WTC11 (cell line): Measurements from ENCODE around the gene CYP4A22.

ENCODE experiments used
- CTCF ChIP-seq: fragments of 200-600 bp; IDR thresholded peaks from 2 replicates; pipeline ENCODE4 v1.8.0; 2022; ENCODE audit warnings: antibody characterized with exemption
- E2F4 ChIP-seq: sonication (generic); formaldehyde crosslinking; IDR thresholded peaks from 2 replicates; pipeline ENCODE4 v1.8.1; 2022; ENCODE audit warnings: low read depth, mild to moderate bottlenecking, moderate library complexity, missing genetic modification reagents, borderline replicate concordance
- MLX ChIP-seq: sonication (generic); formaldehyde crosslinking; IDR thresholded peaks from 2 replicates; pipeline ENCODE4 v1.8.1; 2023; ENCODE audit warnings: mild to moderate bottlenecking, missing genetic modification reagents, moderate library complexity
- NFYB ChIP-seq: sonication (generic); formaldehyde crosslinking; conservative IDR thresholded peaks from 2 replicates; pipeline ENCODE4 v1.8.0; 2022; ENCODE audit warnings: low read depth, missing genetic modification reagents
- PREB ChIP-seq: sonication (generic); formaldehyde crosslinking; IDR thresholded peaks from 2 replicates; pipeline ENCODE4 v1.8.1; 2022; ENCODE audit warnings: mild to moderate bottlenecking, missing genetic modification reagents, moderate library complexity, borderline replicate concordance
- SMAD4 ChIP-seq: sonication (generic); formaldehyde crosslinking; IDR thresholded peaks from 2 replicates; pipeline ENCODE4 v1.8.0; 2022; ENCODE audit warnings: mild to moderate bottlenecking, missing genetic modification reagents
- SP1 ChIP-seq: sonication (generic); formaldehyde crosslinking; conservative IDR thresholded peaks from 2 replicates; pipeline ENCODE4 v1.8.1; 2022; ENCODE audit warnings: missing genetic modification reagents
- STAT6 ChIP-seq: sonication (generic); formaldehyde crosslinking; conservative IDR thresholded peaks from 2 replicates; pipeline ENCODE4 v1.8.1; 2023; ENCODE audit warnings: mild to moderate bottlenecking, low read depth, missing genetic modification reagents, moderate library complexity
- TEAD4 ChIP-seq: sonication (generic); formaldehyde crosslinking; IDR thresholded peaks from 2 replicates; pipeline ENCODE4 v1.8.0; 2022; ENCODE audit warnings: mild to moderate bottlenecking, missing genetic modification reagents
- USF2 ChIP-seq: sonication (generic); formaldehyde crosslinking; IDR thresholded peaks from 2 replicates; pipeline ENCODE4 v1.8.1; 2023; ENCODE audit warnings: mild to moderate bottlenecking, missing genetic modification reagents, moderate library complexity
- ZNF138 ChIP-seq: sonication (generic); formaldehyde crosslinking; conservative IDR thresholded peaks from 2 replicates; pipeline ENCODE4 v1.8.1; 2022; ENCODE audit warnings: mild to moderate bottlenecking, moderate library complexity, missing genetic modification reagents
- ZNF532 ChIP-seq: fragments of 250-450 bp; sonication (Bioruptor Pico); IDR thresholded peaks from 2 replicates; pipeline ENCODE4 v1.9.0; 2021; ENCODE audit warnings: mild to moderate bottlenecking, borderline replicate concordance

- TF ChIP-seq CTCF, result no peak
- no peak for TF ChIP-seq MLX (CRISPR knock-in tag)
- TF ChIP-seq STAT6, result no peak
- TF ChIP-seq ZNF138, result no peak
- no peak for TF ChIP-seq SMAD4 (CRISPR knock-in tag)
- TF ChIP-seq E2F4 (CRISPR knock-in tag), result no peak
- no peak for TF ChIP-seq TEAD4 (CRISPR knock-in tag)
- no peak for TF ChIP-seq SP1 (CRISPR knock-in tag)
- no peak for TF ChIP-seq ZNF532 (CRISPR knock-in tag)
- TF ChIP-seq USF2, result no peak
- TF ChIP-seq PREB (CRISPR knock-in tag), result no peak
- no peak for TF ChIP-seq NFYB (CRISPR knock-in tag)
Observed at GRCh38 chr1:47190509-47190855, 53.2 kb downstream of the CYP4A22 start.
